HG03159 (cell line): Measurements from ENCODE around the gene ABO.
"Not testable (repeated sequence)": the region's sequence is repeated elsewhere in the genome, so short reads cannot be mapped to it uniquely, and the experiment has no call there.

Experiments used
- ATAC-seq: cut with Tn5 transposase; IDR thresholded peaks from one replicate; pipeline ENCODE4 v1.9.1; 2021; ENCODE audit warnings: mild to moderate bottlenecking, moderate library complexity; ENCODE audit not compliant: unreplicated experiment

The ABO gene

DNA sequence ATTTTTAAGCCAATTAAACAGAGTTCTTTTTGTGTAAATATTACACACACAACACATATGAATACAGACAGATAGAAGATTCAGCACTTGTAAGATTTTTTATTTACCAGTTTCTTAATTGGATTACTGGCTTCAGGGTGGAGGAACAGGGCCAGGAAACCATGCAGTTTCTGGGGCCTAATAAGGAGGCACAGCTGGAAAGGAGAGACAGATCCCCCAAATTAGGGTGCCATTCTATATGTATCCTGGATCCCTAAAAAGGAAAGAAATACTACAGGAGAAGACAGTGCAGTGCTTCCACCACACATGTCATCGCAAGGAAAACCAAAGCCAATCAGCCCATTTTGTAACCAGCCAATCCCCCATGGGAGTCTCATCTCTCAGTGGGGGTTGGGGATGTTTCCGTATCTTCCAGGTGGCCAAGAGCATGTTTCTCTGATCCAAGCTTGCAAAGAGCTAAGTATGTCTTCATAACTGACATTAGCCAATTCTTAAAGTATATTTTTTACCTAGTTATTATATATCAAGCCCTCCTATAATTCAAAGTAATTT, 15.8 kb upstream of the ABO start:
- ATAC-seq = no peak

DNA sequence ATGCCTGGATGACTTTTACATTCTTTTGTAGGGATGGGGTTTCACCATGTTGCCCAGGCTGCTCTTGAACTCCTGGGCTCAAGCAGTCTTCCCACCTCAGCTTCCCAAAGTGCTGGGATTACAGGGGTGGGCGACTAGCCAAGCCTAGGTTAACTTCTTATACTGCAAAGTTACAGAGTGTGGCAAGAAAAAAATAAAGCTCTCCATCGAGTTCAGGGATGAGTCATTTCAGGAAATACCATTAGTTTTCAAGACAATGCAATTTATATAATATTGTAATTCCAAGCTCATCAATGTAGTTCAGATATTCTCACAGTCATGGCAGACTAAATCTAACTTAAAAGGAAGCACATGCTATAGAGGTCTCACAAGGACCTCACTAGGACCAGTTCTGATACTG, 11.5 kb upstream of the ABO start:
- ATAC-seq = no peak

DNA sequence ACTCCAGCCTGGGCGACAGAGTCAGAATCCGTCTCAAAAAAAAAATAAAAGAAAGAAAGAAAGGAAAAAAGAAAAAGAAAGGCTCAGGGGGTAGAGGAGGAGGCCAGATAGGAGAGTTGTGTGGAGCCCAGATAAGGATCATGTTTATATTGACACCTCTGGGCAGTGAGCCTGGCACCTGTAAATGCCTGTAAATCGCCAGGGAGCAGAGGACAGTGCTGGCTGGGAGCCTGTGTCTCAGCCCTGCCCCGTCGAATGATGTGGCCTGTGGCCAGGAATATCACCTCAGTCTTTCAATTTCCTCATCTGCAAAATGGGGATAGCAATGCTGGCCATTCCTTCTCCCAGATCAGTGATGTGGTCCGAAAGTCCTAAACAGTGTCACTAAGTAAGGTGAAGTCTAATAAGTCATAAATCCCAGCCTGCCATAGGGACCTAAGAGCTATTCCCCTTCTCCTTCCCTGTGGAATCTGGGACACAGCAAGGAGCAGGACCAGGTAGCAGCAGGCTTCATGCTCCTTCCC, 10.3 kb upstream of the ABO start:
- ATAC-seq = no peak

- ATAC-seq = no peak
These were observed 9.4 kb upstream of the ABO start for GRCh38 chr9:133284362-133284761.

GRCh38 chr9:133283255-133284032, 8.4 kb upstream of the ABO start:
- ATAC-seq = not testable (repeated sequence)

DNA sequence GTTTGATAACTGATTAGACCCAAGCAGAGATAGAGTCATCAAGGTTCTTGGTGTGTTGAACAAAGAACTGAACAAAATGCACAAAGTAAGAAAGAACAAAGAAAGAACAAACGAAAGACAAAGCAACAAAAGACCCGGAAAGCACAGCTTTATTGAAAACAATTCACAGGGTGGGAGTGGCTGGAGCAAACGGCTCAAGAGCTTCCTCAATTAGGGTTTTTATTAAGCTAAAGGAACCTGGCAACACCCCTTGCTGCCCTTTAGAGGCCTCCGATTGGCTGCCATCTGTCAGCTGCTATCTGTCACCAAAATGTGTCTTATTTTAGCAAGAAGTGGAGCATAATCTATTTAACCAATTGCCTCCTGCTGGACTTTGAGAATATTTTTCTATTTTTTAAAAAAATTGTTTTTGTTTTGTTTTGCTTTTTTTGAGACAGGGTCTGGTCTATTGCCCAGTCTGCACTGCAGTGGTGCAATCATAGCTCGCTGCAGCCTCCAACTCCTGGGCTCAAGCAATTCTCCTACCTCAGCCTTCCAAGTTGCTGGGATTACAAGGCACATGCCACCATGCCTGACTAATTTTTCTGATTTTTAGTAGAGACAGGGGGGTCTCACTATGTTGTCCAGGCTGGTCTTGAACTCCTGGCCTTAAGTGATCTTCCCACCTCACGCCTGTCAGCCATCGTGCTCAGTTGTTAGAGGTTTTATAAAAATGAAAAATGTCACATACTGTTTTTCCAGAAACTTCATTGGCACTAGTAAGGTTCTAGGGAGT, 7.7 kb upstream of the ABO start:
- ATAC-seq = no peak

GRCh38 chr9:133280392-133280791, 5.4 kb upstream of the ABO start:
- ATAC-seq = no peak

DNA sequence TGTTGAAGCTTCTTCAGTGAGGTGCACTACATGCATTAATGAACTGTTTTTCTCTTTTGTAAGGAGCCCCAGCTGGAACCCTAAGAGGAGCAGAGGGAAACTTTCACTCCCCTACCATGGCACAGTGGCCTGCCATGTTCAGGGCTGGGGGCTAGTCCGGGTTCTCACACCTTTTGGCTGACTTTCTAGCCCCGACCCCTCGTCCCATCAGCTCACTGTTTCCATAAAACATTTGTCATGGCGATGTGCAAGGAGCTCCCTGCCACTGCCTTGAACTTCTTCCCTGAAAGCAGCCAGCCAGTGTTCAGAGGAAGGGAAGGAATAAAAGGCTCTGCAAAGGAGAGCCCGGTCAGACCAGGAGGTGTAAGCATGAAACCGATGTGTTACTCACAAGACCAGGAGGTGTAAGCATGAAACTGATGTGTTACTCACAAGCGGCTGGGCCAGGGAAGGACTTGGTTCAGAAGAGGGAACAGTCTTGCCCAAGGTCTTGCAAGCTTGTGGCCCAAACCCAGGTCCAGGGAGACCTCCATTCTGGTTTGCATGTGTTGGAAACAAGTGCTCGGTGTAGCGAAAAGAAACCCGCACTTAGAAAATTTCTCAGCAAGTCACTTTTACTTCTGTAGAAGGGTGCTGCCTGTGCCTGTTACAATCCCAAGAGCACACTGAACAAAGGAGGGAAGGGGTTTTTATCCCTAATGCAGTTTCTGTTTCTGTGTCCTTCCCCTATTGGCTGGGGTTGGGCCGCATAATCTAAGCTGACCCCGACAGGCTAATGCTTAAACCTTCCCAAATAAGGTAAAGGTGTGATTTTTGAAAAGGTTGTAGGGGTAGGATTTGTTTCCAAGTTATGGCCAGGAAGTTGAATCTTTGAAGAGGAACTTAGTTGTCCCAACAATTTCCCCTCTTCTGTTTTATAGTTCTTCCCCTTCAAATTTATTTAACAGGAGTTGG, 3.4 kb upstream of the ABO start:
- no peak for ATAC-seq

GRCh38 chr9:133277467-133277866, 2.5 kb upstream of the ABO start:
- ATAC-seq = no peak

- ATAC-seq = no peak
These were observed 1.9 kb upstream of the ABO start for GRCh38 chr9:133276923-133277322.

- ATAC-seq = no peak
These were observed 1.2 kb upstream of the ABO start for GRCh38 chr9:133276001-133276884.

DNA sequence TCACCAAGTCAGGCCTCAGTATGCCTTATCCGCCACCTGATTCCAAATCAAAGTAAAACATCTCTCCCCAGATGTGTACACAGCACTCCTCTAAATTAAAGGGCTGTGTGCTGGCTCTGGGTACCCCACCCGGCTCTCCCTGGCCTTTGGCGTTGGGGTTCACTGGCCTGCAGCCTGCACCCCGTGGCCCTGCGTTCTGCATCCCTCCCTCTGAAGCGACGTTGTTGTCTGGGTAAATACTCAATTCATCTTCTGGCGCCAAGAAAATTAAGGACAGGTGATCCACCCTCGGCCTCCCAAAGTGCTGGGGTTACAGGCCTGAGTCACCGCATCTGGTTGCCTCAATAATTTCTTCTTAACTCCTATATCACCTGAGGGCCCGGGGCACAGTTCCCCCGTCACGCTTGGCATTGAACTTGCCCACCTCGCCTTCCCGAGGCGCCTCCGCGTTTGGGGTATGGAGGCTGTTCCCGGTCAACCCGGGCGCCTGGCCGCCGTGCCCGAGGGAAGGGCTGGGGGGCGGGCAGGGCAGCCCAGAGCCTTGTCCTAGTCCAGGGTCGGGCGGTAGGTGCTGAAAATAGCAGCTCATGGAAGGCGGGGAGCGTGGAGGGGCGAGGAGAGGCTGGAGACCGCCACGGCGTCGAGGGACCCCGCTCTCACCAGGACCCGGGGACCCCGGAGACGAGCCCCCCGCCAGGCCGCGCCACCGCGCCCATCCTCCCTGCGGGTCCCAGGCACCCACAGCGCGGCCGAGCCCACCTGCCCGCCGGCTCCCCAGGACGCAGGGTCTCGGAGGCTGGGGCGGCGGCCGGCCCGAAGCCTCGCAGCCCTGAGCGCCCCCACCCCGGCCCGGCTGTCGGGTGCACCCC, 531 bp downstream of the ABO start:
- ATAC-seq = no peak

DNA sequence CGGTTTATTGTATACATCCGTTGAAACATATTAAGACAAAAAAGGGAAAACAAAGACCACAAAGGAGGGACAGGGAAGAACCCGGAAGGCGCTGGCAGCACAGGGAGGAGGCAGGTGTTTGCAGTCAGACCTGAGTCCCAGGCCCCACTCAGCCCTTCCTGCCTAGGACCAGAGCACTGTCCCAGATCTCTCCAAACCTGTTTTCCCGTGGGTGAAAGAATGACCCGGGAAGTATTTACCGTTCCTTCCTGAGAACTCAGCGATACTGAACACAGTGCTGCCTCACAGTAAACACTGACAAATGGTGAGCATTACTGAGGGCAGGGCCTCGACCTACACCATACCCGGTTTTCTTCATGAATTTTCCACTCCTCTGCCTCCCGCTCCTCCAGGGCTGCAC, 1.2 kb downstream of the ABO start:
- no peak for ATAC-seq

DNA sequence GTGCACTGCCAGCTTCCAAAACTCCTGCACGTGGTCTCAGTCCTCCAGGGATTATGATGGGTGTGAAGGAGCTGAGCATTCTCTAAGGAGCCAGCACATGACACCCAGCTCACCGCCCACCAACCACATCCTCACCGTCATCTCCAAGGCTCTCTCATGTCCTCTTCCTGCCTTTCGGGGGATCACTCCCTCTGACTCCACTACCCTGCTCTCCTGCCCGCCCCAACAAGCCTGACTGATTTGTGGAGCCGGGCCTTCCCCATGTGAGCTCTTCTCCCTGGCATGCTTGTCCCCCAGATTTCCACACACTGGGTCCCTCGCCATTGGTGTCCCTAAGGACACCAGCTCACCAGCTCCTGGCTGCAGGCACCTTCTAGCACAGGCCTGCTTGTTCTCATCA, 1.9 kb downstream of the ABO start:
- no peak for ATAC-seq

- ATAC-seq = no peak
These were observed 5.3 kb downstream of the ABO start for GRCh38 chr9:133269537-133270362.

GRCh38 chr9:133269136-133269535, 5.9 kb downstream of the ABO start:
- not testable (repeated sequence) for ATAC-seq

- ATAC-seq = no peak
These were observed 6.5 kb downstream of the ABO start for GRCh38 chr9:133268335-133269056.
